Nucleus accumbens (tissue), 56 donors: ENCODE data around the gene CNTN1.

Source experiments
- DNase-seq, 56 donors: peaks; one replicate each; lab custom pipeline; 2025; lab: John Stamatoyannopoulos, UW

Gene CNTN1

GRCh38 chr12:40691913-40692764 is at the start of gene CNTN1:
CNTN1 (plus strand) TSS chr12:40692439.
- DNase-seq, result peak in 55 of 56 donors; percentile 11 to 92 (median 73)

- no peak for DNase-seq
Measured at GRCh38 chr12:40643506-40643905, 48.7 kb upstream of the CNTN1 start.

GRCh38 chr12:40643976-40644375 is 48.3 kb upstream of the CNTN1 start:
- no peak for DNase-seq

GRCh38 chr12:40644708-40645107 is 47.5 kb upstream of the CNTN1 start:
- no peak for DNase-seq

GRCh38 chr12:40645361-40645760 is 46.9 kb upstream of the CNTN1 start:
- DNase-seq, result no peak

GRCh38 chr12:40646456-40646855 is 45.8 kb upstream of the CNTN1 start:
- DNase-seq, result no peak

GRCh38 chr12:40646911-40647310 is 45.3 kb upstream of the CNTN1 start:
- DNase-seq, result no peak

- no peak for DNase-seq
Measured at GRCh38 chr12:40647651-40648050, 44.6 kb upstream of the CNTN1 start.

GRCh38 chr12:40648519-40648918 is 43.7 kb upstream of the CNTN1 start:
- no peak for DNase-seq

GRCh38 chr12:40650038-40650704 is 42.1 kb upstream of the CNTN1 start:
- no peak for DNase-seq

- no peak for DNase-seq
Measured at GRCh38 chr12:40655451-40655850, 36.8 kb upstream of the CNTN1 start.

GRCh38 chr12:40662366-40662765 is 29.9 kb upstream of the CNTN1 start:
- DNase-seq, result no peak

- no peak for DNase-seq
Measured at GRCh38 chr12:40663781-40664180, 28.5 kb upstream of the CNTN1 start.

- DNase-seq, result no peak
Measured at GRCh38 chr12:40668099-40668529, 24.1 kb upstream of the CNTN1 start.

GRCh38 chr12:40672741-40673271 is 19.4 kb upstream of the CNTN1 start:
- DNase-seq, result no peak

- DNase-seq, result no peak
Measured at GRCh38 chr12:40681148-40681547, 11.1 kb upstream of the CNTN1 start.

- no peak for DNase-seq
Measured at GRCh38 chr12:40684986-40685385, 7.3 kb upstream of the CNTN1 start.

- peak in 9 of 56 donors; percentile 1 to 30 (median 9) for DNase-seq
Measured at GRCh38 chr12:40688085-40688725, 4.0 kb upstream of the CNTN1 start.

- no peak for DNase-seq
Measured at GRCh38 chr12:40689576-40689975, 2.7 kb upstream of the CNTN1 start.

GRCh38 chr12:40692765-40693206 is 547 bp downstream of the CNTN1 start:
- DNase-seq, result peak in 26 of 56 donors; percentile 11 to 63 (median 44)
